Choroid plexus epithelial cell (primary cell): ENCODE results near the gene SHISAL2B.

Experiments
- DNase-seq: peaks from one replicate; pipeline ENCODE4 v3.0.0-alpha.2; 2010; ENCODE audit warnings: low read depth
- H3K4me3 ChIP-seq: 2 replicates; pipeline ENCODE4 v1.5.1; 2011; ENCODE audit warnings: low read depth, mild to moderate bottlenecking, control low read depth, low read length, moderate library complexity
- CTCF ChIP-seq: conservative IDR thresholded peaks from 2 replicates; pipeline ENCODE4 v1.5.1; 2011; ENCODE audit warnings: low read depth, mild to moderate bottlenecking, control low read depth, inconsistent platforms, low read length, moderate library complexity

The SHISAL2B gene

GRCh38 chr5:64690417-64691151 is at the start of gene SHISAL2B:
SHISAL2B (plus strand) TSS chr5:64690503; CDS start chr5:64690624, 121 bp downstream.
- peak; percentile 37 for DNase-seq
- H3K4me3 ChIP-seq, result peak within 1 kb of the TSS; percentile 38
- TF ChIP-seq CTCF, result no peak

GRCh38 chr5:64644831-64645230 is 45.5 kb upstream of the SHISAL2B start:
- no peak for TF ChIP-seq CTCF
- no peak overlapping the region for H3K4me3 ChIP-seq
- DNase-seq, result no peak

- TF ChIP-seq CTCF, result no peak
- no peak overlapping the region for H3K4me3 ChIP-seq
- no peak for DNase-seq
Observed at GRCh38 chr5:64646169-64646568, 44.1 kb upstream of the SHISAL2B start.

GRCh38 chr5:64649512-64649911 is 40.8 kb upstream of the SHISAL2B start:
- TF ChIP-seq CTCF, result no peak
- no peak overlapping the region for H3K4me3 ChIP-seq
- no peak for DNase-seq

GRCh38 chr5:64653766-64654560 is 36.3 kb upstream of the SHISAL2B start:
- no peak for TF ChIP-seq CTCF
- DNase-seq, result no peak
- H3K4me3 ChIP-seq, result no peak overlapping the region

GRCh38 chr5:64654561-64654938 is 35.8 kb upstream of the SHISAL2B start:
- no peak for DNase-seq
- no peak overlapping the region for H3K4me3 ChIP-seq
- no peak for TF ChIP-seq CTCF
